ENCODE results near the gene MED23.

MED23 gene

GRCh38 chr6:131641554-131641953 is 13.5 kb upstream of the MED23 start:
- FAIRE-seq: no peak

- no peak for FAIRE-seq
These were observed 12.5 kb upstream of the MED23 start for GRCh38 chr6:131640576-131640975.

- FAIRE-seq: no peak
These were observed 12.1 kb upstream of the MED23 start for GRCh38 chr6:131640100-131640499.

- FAIRE-seq: no peak
These were observed 10.0 kb upstream of the MED23 start for GRCh38 chr6:131638013-131638412.

- FAIRE-seq: peak; percentile 9
These were observed 9.1 kb upstream of the MED23 start, which contains the start of gene ENPP3 for GRCh38 chr6:131636880-131637792. Gene ENPP3, plus strand, starts transcription at chr6:131637302. Its CDS starts 83 bp downstream, at chr6:131637385.

GRCh38 chr6:131635384-131636340 is 7.6 kb upstream of the MED23 start:
- no peak for FAIRE-seq

GRCh38 chr6:131631625-131632289 is 3.7 kb upstream of the MED23 start:
- FAIRE-seq: no peak

- no peak for FAIRE-seq
These were observed 1.6 kb upstream of the MED23 start for GRCh38 chr6:131629651-131630050.

- FAIRE-seq: no peak
These were observed 684 bp upstream of the MED23 start for GRCh38 chr6:131628726-131629125.

- no peak for FAIRE-seq
These were observed 12.8 kb downstream of the MED23 start for GRCh38 chr6:131615275-131615674.

- FAIRE-seq: no peak
These were observed 14.6 kb downstream of the MED23 start for GRCh38 chr6:131613296-131613925.

GRCh38 chr6:131602781-131603312 is 25.2 kb downstream of the MED23 start:
- FAIRE-seq: peak; percentile 5

GRCh38 chr6:131600716-131601115 is 27.3 kb downstream of the MED23 start:
- no peak for FAIRE-seq

GRCh38 chr6:131597446-131597845 is 30.6 kb downstream of the MED23 start:
- no peak for FAIRE-seq

- no peak for FAIRE-seq
These were observed 34.0 kb downstream of the MED23 start for GRCh38 chr6:131594074-131594473.

GRCh38 chr6:131592935-131593334 is 35.1 kb downstream of the MED23 start:
- FAIRE-seq: no peak

GRCh38 chr6:131588643-131589042 is 39.4 kb downstream of the MED23 start:
- FAIRE-seq: no peak

- FAIRE-seq: peak; percentile 27
These were observed 40.1 kb downstream of the MED23 start for GRCh38 chr6:131587909-131588308.

- no peak for FAIRE-seq
These were observed 41.5 kb downstream of the MED23 start for GRCh38 chr6:131586543-131586942.

GRCh38 chr6:131581523-131581922 is 46.5 kb downstream of the MED23 start:
- no peak for FAIRE-seq

- no peak for FAIRE-seq
These were observed 52.1 kb downstream of the MED23 start for GRCh38 chr6:131575834-131576478.

GRCh38 chr6:131574686-131575085 is 53.4 kb downstream of the MED23 start:
- no peak for FAIRE-seq
